ENCODE results near the gene ESYT1. TPM values are rescaled to one million over a fixed set of nuclear protein-coding genes. Genes with fewer than 3 reads are reported as not detected.
A peak's percentile ranks its signal among the peaks of the same experiment; 100 is the strongest.

Gene ESYT1
- total RNA-seq, 4 donors from 2014 or later: 51.2 to 84.1 (median 64.9) TPM

GRCh38 chr12:56164345-56164729 lies 36.3 kb downstream of the ESYT1 start:
- intact Hi-C loops (cut with DNase I; ENCODE audit: low total_unique reads): no loop called here
- peak in 1 of 2 donors; percentile 85 for DNase-seq (ENCODE audit: low spot score in 2 of 2)
- TF ChIP-seq POLR2A (IDR thresholded peaks at IDR 0.05) (no peak), CTCF (IDR thresholded peaks at IDR 0.05) (no peak)
- 88 to 89% methylated on average over 17 of the region's 17 CpGs for WGBS, 2 donors
- H3K4me3 ChIP-seq (ENCODE audit: low read depth, poor library complexity, severe bottlenecking): no peak overlapping the region

- WGBS, 2 donors: 63 to 67% methylated on average over 1 of the region's 4 CpGs
- TF ChIP-seq CTCF (IDR thresholded peaks at IDR 0.05) (no peak), POLR2A (IDR thresholded peaks at IDR 0.05) (no peak)
- peak in 1 of 2 donors; percentile 79 for DNase-seq (ENCODE audit: low spot score in 2 of 2)
- no peak overlapping the region for H3K4me3 ChIP-seq (ENCODE audit: low read depth, poor library complexity, severe bottlenecking)
- intact Hi-C loops (cut with DNase I; ENCODE audit: low total_unique reads): no loop called here
Measured at GRCh38 chr12:56165369-56165768, 37.3 kb downstream of the ESYT1 start.

GRCh38 chr12:56169229-56169759 lies 41.2 kb downstream of the ESYT1 start:
- 94 to 96% methylated on average over 11 of the region's 11 CpGs for WGBS, 2 donors
- TF ChIP-seq POLR2A (IDR thresholded peaks at IDR 0.05) (no peak), CTCF (IDR thresholded peaks at IDR 0.05) (no peak)
- no peak for DNase-seq (ENCODE audit: low spot score in 2 of 2)
- H3K4me3 ChIP-seq (ENCODE audit: low read depth, poor library complexity, severe bottlenecking): no peak overlapping the region
- intact Hi-C loops (cut with DNase I; ENCODE audit: low total_unique reads): loop anchor here (2.0 kb wide), 1 partner anchor 52 kb away; the partner anchor contains the start of gene RNF41

GRCh38 chr12:56172839-56173238 lies 44.8 kb downstream of the ESYT1 start:
- intact Hi-C loops (cut with DNase I; ENCODE audit: low total_unique reads): no loop called here
- no peak overlapping the region for H3K4me3 ChIP-seq (ENCODE audit: low read depth, poor library complexity, severe bottlenecking)
- no peak for DNase-seq (ENCODE audit: low spot score in 2 of 2)
- 92 to 93% methylated on average over 5 to 7 of the region's 7 CpGs for WGBS, 2 donors
- TF ChIP-seq CTCF (IDR thresholded peaks at IDR 0.05) (no peak), POLR2A (IDR thresholded peaks at IDR 0.05) (no peak)

- intact Hi-C loops (cut with DNase I; ENCODE audit: low total_unique reads): no loop called here
- no peak for DNase-seq (ENCODE audit: low spot score in 2 of 2)
- WGBS, 2 donors: 92% methylated on average over 3 of the region's 3 CpGs
- no peak for TF ChIP-seq CTCF (IDR thresholded peaks at IDR 0.05)
- H3K4me3 ChIP-seq (ENCODE audit: low read depth, poor library complexity, severe bottlenecking): no peak overlapping the region
Measured at GRCh38 chr12:56178347-56178746, 50.3 kb downstream of the ESYT1 start.

- intact Hi-C loops (cut with DNase I; ENCODE audit: low total_unique reads): loop anchor here (5.0 kb wide), 1 partner anchor 60 kb away; the partner anchor contains the start of gene ESYT1
- TF ChIP-seq CTCF (IDR thresholded peaks at IDR 0.05): no peak
- no peak for TF ChIP-seq POLR2A (IDR thresholded peaks at IDR 0.05)
- DNase-seq (ENCODE audit: low spot score in 2 of 2): no peak
- 46 to 48% methylated on average over 2 of the region's 2 CpGs for WGBS, 2 donors
- no peak overlapping the region for H3K4me3 ChIP-seq (ENCODE audit: low read depth, poor library complexity, severe bottlenecking)
Measured at GRCh38 chr12:56186957-56187356, 58.9 kb downstream of the ESYT1 start.

All from lower leg skin (tissue), 4 donors.